OCI-LY3 (cell line): ENCODE measurements around the gene RBBP8NL.

Source experiments
- EZH2phosphoT487 ChIP-seq: fragments of 200-600 bp; shearing (Covaris generic); IDR thresholded peaks from 2 replicates; pipeline ENCODE4 v1.6.1; 2018; ENCODE audit warnings: antibody characterized with exemption, mixed run types, low read depth
- TF ChIP-seq, protein P1 (sequence below): fragments of 200-600, 300-600 bp; sonication (generic); IDR thresholded peaks from 2 replicates; pipeline ENCODE4 v1.5.1; 2014; ENCODE audit warnings: antibody characterized with exemption, low read length, low read depth

DNA sequence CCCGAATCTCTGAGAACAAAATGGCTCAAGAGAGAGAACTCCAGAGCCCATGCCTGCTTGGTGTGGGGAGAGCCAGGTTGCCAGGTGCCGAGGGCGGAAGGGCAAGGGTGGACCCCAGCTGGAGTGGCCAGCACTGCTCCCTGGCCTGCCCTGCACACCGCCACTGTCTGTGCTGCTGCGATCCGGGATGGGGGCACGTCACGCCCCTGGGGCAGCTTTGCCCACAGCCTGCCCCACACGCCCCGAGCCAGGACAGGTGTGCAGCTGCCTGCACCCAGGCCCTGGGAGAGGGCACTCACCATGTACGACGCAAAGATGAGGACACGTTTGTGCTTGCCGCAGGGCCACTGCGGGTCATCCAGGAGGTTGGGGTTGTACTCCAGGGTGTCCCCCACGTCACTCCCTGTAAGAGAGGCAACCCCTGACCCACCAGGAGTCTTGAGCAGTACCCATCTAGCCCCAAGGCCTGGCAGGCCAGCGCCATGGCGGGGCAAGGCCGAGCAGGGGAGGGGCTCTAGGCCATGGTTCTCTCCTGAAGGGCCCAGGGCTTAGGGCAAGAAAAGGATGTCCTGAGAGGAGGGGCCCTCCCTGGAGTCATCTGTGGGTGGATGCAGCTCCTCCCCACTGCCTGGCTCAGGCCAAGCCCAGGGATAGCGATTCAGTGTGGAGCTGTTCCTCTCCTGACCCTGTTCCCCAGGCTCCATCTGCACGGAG is 34.6 kb downstream of the RBBP8NL start:
- TF ChIP-seq, protein P1, sequence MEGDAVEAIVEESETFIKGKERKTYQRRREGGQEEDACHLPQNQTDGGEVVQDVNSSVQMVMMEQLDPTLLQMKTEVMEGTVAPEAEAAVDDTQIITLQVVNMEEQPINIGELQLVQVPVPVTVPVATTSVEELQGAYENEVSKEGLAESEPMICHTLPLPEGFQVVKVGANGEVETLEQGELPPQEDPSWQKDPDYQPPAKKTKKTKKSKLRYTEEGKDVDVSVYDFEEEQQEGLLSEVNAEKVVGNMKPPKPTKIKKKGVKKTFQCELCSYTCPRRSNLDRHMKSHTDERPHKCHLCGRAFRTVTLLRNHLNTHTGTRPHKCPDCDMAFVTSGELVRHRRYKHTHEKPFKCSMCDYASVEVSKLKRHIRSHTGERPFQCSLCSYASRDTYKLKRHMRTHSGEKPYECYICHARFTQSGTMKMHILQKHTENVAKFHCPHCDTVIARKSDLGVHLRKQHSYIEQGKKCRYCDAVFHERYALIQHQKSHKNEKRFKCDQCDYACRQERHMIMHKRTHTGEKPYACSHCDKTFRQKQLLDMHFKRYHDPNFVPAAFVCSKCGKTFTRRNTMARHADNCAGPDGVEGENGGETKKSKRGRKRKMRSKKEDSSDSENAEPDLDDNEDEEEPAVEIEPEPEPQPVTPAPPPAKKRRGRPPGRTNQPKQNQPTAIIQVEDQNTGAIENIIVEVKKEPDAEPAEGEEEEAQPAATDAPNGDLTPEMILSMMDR = no peak
- no peak for TF ChIP-seq EZH2phosphoT487
